NCI-H748 (cell line): ENCODE data around the gene DDIT4.

Source experiments
- DNase-seq: peaks from one replicate; lab custom pipeline; 2025; ENCODE audit not compliant: unreplicated experiment; lab: John Stamatoyannopoulos, UW

DDIT4 gene

GRCh38 chr10:72316386-72316700 is 42.6 kb downstream of the DDIT4 start:
- DNase-seq: no peak

GRCh38 chr10:72316748-72317435 is 43.2 kb downstream of the DDIT4 start:
- DNase-seq: peak; percentile 20

GRCh38 chr10:72318418-72319262 is 44.9 kb downstream of the DDIT4 start:
- DNase-seq: no peak

GRCh38 chr10:72319416-72320254 is 45.9 kb downstream of the DDIT4 start:
- DNase-seq: peak; percentile 76

- DNase-seq: peak; percentile 29
Observed at GRCh38 chr10:72320676-72321247, 47.0 kb downstream of the DDIT4 start.

GRCh38 chr10:72321248-72322029 is 47.7 kb downstream of the DDIT4 start:
- DNase-seq: no peak

- DNase-seq: no peak
Observed at GRCh38 chr10:72322030-72322279, 48.2 kb downstream of the DDIT4 start.

- no peak for DNase-seq
Observed at GRCh38 chr10:72322280-72323058, 48.7 kb downstream of the DDIT4 start.

GRCh38 chr10:72323108-72323749 is 49.5 kb downstream of the DDIT4 start:
- DNase-seq: no peak

GRCh38 chr10:72323771-72324191 is 50.1 kb downstream of the DDIT4 start:
- no peak for DNase-seq
